Measurements from ENCODE around the gene UBE2M. TPM values are rescaled to one million over a fixed set of nuclear protein-coding genes. Genes with fewer than 3 reads are reported as not detected.
A peak's percentile ranks its signal among the peaks of the same experiment; 100 is the strongest.

Gene UBE2M
- total and polyA plus RNA-seq, 2 experiments from 2014 or later = 27.6 to 64.5 TPM

DNA sequence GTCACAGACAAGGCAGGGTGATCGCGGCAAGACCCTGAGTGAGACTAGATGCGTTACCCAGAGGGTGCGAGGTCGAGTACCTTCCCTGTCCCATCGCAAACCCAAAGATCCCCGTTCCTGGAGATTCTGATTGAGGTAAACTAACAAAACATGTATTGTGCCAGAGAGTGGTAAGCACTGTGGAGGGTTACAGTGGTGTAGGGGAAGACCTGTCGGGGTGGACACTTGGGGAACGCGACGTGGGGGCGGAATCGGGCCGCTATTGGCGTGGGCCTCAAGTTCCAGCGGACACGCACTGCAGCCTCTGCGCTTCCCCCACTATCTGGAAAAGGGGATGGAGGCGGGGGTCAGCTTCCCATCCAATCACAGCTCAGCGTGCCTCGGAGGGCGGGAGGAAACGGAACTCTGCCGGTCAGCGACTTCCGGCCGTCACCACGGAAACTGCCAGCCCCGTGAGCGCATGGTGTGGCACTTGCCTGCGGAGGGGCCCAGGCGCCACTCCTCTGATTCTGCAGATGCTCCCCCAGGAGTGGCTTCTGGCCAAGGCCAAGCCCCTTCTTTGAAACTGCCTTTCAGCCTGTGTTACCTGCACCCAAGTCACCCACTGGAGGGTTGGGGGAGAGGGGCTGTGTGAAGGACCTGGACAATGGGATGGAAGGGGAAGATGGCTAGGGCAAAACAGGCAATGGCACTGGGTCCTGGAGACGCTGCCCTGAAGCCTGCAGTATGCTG, 1.0 kb upstream of the UBE2M start:
- Mint-ChIP-seq H3K4me3 (peak overlapping the region; percentile 97), H3K27ac (peak overlapping the region; percentile 100), H3K4me1 (peaks cover 45% of the 10 kb centered on the region), H3K9me3 (peaks cover 5% of the 10 kb centered on the region; the same call in 2 of the 3 replicates), H3K36me3 (ENCODE audit: low read depth) (peaks cover 42% of the 10 kb centered on the region), H3K27me3 (ENCODE audit: insufficient read depth, low read depth, poor library complexity) (peaks cover 65% of the 10 kb centered on the region)
- TF ChIP-seq CREB1 (CRISPR knock-in tag; IDR thresholded peaks at IDR 0.05; ENCODE audit: low read depth) (peak; percentile 42; the same call in 1 of the 2 replicates), NANOG (IDR thresholded peaks at IDR 0.05; ENCODE audit: borderline replicate concordance) (no peak), POLR2AphosphoS5 (IDR thresholded peaks at IDR 0.05; ENCODE audit: low read depth) (peak; percentile 88), EZH2 (IDR thresholded peaks at IDR 0.05; ENCODE audit: low read depth, unreplicated experiment) (no peak), EZH2phosphoT487 (IDR thresholded peaks at IDR 0.05; ENCODE audit: unreplicated experiment) (no peak)
- TF ChIP-seq, protein P1, sequence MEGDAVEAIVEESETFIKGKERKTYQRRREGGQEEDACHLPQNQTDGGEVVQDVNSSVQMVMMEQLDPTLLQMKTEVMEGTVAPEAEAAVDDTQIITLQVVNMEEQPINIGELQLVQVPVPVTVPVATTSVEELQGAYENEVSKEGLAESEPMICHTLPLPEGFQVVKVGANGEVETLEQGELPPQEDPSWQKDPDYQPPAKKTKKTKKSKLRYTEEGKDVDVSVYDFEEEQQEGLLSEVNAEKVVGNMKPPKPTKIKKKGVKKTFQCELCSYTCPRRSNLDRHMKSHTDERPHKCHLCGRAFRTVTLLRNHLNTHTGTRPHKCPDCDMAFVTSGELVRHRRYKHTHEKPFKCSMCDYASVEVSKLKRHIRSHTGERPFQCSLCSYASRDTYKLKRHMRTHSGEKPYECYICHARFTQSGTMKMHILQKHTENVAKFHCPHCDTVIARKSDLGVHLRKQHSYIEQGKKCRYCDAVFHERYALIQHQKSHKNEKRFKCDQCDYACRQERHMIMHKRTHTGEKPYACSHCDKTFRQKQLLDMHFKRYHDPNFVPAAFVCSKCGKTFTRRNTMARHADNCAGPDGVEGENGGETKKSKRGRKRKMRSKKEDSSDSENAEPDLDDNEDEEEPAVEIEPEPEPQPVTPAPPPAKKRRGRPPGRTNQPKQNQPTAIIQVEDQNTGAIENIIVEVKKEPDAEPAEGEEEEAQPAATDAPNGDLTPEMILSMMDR (conservative IDR thresholded peaks at IDR 0.05; ENCODE audit: low read depth in 2 of 2) = no peak
- TF ChIP-seq, protein P2, sequence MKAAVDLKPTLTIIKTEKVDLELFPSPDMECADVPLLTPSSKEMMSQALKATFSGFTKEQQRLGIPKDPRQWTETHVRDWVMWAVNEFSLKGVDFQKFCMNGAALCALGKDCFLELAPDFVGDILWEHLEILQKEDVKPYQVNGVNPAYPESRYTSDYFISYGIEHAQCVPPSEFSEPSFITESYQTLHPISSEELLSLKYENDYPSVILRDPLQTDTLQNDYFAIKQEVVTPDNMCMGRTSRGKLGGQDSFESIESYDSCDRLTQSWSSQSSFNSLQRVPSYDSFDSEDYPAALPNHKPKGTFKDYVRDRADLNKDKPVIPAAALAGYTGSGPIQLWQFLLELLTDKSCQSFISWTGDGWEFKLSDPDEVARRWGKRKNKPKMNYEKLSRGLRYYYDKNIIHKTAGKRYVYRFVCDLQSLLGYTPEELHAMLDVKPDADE (IDR thresholded peaks at IDR 0.05) = peak; percentile 25; the same call in 1 of the 2 replicates
- Histone ChIP-seq H3F3A (replicated peaks; ENCODE audit: low read depth) (peaks cover 42% of the 10 kb centered on the region), H3K27ac (ENCODE audit: low read depth) (peak overlapping the region; percentile 98), H3K79me2 (replicated peaks; ENCODE audit: insufficient read depth) (peaks cover 20% of the 10 kb centered on the region), H2AFZ (no peak overlapping the region), H3K4me3 (peak overlapping the region; percentile 84), H3K4me2 (peak overlapping the region; percentile 88), H4K20me1 (replicated peaks; ENCODE audit: insufficient read depth) (no peaks in the 10 kb centered on the region; the same call in 1 of the 2 replicates), H3K27me3 (ENCODE audit: insufficient read depth) (peaks cover 45% of the 10 kb centered on the region), H3K9me2 (ENCODE audit: insufficient read depth) (peaks cover 5% of the 10 kb centered on the region; the same call in 1 of the 2 replicates), H3K36me3 (ENCODE audit: insufficient read depth) (0 out of 2 replicates have a peak, but pooled peaks cover 2% of the 10 kb centered on the region), H3K4me1 (ENCODE audit: insufficient read depth) (peaks cover 19% of the 10 kb centered on the region)
- peak; percentile 41 for ATAC-seq
- peak; percentile 96 for DNase-seq (ENCODE audit: low spot score)

DNA sequence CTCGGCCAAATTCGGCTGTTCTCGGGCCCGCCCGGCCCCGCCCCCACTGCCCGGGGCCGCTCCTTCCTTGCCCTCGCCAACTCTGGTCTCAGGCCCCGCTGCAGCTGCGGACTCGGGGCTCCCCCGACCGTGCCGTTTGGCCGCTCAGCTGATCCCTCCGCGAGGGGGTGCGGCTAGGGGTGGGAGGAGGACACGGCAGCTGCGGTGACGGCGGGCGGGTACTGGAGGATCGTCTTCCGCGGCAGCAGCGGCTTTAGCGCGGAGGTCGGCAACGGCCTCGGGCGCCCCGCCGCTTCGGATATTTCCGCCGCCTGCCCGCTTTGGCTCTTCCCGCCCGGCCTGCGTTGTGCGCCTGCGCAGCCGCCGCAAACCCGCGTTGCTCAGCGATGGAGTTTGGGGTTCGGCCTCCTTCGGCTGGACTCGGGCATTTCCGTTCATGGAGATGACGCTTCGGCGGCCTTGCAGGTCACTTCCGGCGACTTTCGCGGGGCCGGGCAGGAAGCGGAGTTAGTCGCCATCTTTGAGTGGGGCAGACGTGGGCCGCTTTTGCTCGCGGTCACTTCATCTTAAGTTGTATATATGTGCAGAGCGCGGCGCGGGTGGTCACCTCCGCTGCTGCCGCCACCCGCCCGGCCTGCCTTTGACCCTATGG, 338 bp upstream of the UBE2M start:
- Histone ChIP-seq H3K79me2 (replicated peaks; ENCODE audit: insufficient read depth) (peaks cover 20% of the 10 kb centered on the region), H4K20me1 (replicated peaks; ENCODE audit: insufficient read depth) (no peaks in the 10 kb centered on the region; the same call in 1 of the 2 replicates), H3K27ac (ENCODE audit: low read depth) (peak overlapping the region; percentile 98), H3F3A (replicated peaks; ENCODE audit: low read depth) (peaks cover 49% of the 10 kb centered on the region), H3K27me3 (ENCODE audit: insufficient read depth) (peaks cover 38% of the 10 kb centered on the region), H2AFZ (no peak overlapping the region), H3K9me2 (ENCODE audit: insufficient read depth) (peaks cover 5% of the 10 kb centered on the region; the same call in 1 of the 2 replicates), H3K4me2 (peak overlapping the region; percentile 88), H3K4me3 (peak overlapping the region; percentile 84), H3K4me1 (ENCODE audit: insufficient read depth) (peaks cover 23% of the 10 kb centered on the region), H3K36me3 (ENCODE audit: insufficient read depth) (0 out of 2 replicates have a peak, but pooled peaks cover 2% of the 10 kb centered on the region)
- ATAC-seq (peak; percentile 41), DNase-seq (ENCODE audit: low spot score) (peak; percentile 99)
- Mint-ChIP-seq H3K27me3 (ENCODE audit: insufficient read depth, low read depth, poor library complexity) (peaks cover 67% of the 10 kb centered on the region), H3K4me3 (peak overlapping the region; percentile 97), H3K9me3 (peaks cover 8% of the 10 kb centered on the region; the same call in 2 of the 3 replicates), H3K27ac (peak overlapping the region; percentile 100), H3K36me3 (ENCODE audit: low read depth) (peaks cover 39% of the 10 kb centered on the region), H3K4me1 (peaks cover 47% of the 10 kb centered on the region)
- TF ChIP-seq, protein P2 (IDR thresholded peaks at IDR 0.05) = peak; percentile 50
- TF ChIP-seq, protein P3, sequence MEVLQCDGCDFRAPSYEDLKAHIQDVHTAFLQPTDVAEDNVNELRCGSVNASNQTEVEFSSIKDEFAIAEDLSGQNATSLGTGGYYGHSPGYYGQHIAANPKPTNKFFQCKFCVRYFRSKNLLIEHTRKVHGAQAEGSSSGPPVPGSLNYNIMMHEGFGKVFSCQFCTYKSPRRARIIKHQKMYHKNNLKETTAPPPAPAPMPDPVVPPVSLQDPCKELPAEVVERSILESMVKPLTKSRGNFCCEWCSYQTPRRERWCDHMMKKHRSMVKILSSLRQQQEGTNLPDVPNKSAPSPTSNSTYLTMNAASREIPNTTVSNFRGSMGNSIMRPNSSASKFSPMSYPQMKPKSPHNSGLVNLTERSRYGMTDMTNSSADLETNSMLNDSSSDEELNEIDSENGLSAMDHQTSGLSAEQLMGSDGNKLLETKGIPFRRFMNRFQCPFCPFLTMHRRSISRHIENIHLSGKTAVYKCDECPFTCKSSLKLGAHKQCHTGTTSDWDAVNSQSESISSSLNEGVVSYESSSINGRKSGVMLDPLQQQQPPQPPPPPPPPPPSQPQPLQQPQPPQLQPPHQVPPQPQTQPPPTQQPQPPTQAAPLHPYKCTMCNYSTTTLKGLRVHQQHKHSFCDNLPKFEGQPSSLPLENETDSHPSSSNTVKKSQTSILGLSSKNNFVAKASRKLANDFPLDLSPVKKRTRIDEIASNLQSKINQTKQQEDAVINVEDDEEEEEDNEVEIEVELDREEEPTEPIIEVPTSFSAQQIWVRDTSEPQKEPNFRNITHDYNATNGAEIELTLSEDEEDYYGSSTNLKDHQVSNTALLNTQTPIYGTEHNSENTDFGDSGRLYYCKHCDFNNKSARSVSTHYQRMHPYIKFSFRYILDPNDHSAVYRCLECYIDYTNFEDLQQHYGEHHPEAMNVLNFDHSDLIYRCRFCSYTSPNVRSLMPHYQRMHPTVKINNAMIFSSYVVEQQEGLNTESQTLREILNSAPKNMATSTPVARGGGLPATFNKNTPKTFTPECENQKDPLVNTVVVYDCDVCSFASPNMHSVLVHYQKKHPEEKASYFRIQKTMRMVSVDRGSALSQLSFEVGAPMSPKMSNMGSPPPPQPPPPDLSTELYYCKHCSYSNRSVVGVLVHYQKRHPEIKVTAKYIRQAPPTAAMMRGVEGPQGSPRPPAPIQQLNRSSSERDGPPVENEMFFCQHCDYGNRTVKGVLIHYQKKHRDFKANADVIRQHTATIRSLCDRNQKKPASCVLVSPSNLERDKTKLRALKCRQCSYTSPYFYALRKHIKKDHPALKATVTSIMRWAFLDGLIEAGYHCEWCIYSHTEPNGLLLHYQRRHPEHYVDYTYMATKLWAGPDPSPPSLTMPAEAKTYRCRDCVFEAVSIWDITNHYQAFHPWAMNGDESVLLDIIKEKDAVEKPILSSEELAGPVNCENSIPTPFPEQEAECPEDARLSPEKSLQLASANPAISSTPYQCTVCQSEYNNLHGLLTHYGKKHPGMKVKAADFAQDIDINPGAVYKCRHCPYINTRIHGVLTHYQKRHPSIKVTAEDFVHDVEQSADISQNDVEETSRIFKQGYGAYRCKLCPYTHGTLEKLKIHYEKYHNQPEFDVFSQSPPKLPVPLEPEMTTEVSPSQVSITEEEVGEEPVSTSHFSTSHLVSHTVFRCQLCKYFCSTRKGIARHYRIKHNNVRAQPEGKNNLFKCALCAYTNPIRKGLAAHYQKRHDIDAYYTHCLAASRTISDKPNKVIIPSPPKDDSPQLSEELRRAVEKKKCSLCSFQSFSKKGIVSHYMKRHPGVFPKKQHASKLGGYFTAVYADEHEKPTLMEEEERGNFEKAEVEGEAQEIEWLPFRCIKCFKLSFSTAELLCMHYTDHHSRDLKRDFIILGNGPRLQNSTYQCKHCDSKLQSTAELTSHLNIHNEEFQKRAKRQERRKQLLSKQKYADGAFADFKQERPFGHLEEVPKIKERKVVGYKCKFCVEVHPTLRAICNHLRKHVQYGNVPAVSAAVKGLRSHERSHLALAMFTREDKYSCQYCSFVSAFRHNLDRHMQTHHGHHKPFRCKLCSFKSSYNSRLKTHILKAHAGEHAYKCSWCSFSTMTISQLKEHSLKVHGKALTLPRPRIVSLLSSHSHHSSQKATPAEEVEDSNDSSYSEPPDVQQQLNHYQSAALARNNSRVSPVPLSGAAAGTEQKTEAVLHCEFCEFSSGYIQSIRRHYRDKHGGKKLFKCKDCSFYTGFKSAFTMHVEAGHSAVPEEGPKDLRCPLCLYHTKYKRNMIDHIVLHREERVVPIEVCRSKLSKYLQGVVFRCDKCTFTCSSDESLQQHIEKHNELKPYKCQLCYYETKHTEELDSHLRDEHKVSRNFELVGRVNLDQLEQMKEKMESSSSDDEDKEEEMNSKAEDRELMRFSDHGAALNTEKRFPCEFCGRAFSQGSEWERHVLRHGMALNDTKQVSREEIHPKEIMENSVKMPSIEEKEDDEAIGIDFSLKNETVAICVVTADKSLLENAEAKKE (CRISPR knock-in tag; IDR thresholded peaks at IDR 0.05) = no peak
- TF ChIP-seq EZH2phosphoT487 (IDR thresholded peaks at IDR 0.05; ENCODE audit: unreplicated experiment) (no peak), CREB1 (CRISPR knock-in tag; IDR thresholded peaks at IDR 0.05; ENCODE audit: low read depth) (peak; percentile 90)

Measured in GM23338 (cell line).